GM12878 (cell line): Measurements from ENCODE around the gene GSAP. TPM values are rescaled to one million over a fixed set of nuclear protein-coding genes. Genes with fewer than 3 reads are reported as not detected.

Source experiments
- ATAC-seq: fragments of 200-7000 bp; cut with Tn5 transposase; 3 replicates; pipeline ENCODE4 v1.9.1; 2020; ENCODE audit warnings: mild to moderate bottlenecking, moderate library complexity
- BruUV-seq: library from RNA; stranded (reverse); fragments of 400-500 nt; replicated peaks from 2 replicates; lab custom pipeline; 2021; lab: Mats Ljungman, UMichigan
- CTCF ChIA-PET: fragments of 300-600 bp; sonication (Branson Sonifier 250); formaldehyde crosslinking; extraction: SDS; loops from one replicate; lab custom pipeline; 2021; ENCODE audit warnings: inconsistent platforms; lab: Yijun Ruan, JAX
- POLR2A ChIA-PET: fragments of 350-600 bp; formaldehyde crosslinking; extraction: SDS; loops from one replicate; lab custom pipeline; 2021; ENCODE audit warnings: inconsistent platforms; lab: Charles Lee
- RAD21 ChIA-PET: fragments of 300-600 bp; sonication (Branson Sonifier 250); formaldehyde crosslinking; loops from one replicate; lab custom pipeline; 2023; ENCODE audit warnings: antibody characterized with exemption; ENCODE audit not compliant: unreplicated experiment; lab: Charles Lee
- SMC1A ChIA-PET: fragments of 300-600 bp; sonication (Branson Sonifier 250); formaldehyde crosslinking; loops from one replicate; lab custom pipeline; 2023; ENCODE audit not compliant: unreplicated experiment, uncharacterized antibody; lab: Charles Lee
- DNase-seq: peaks from one replicate; pipeline ENCODE4 v3.0.0-alpha.2; 2011; ENCODE audit warnings: low read depth, low spot score
- FAIRE-seq: peaks from 3 replicates; lab custom pipeline; 2011; peaks lifted over from hg19 to GRCh38; lab: Jason Lieb, UNC
- H2AFZ ChIP-seq: 2 replicates; pipeline ENCODE4 v1.6.0; 2011; ENCODE audit warnings: low read depth, low read length, control low read depth; ENCODE audit not compliant: control insufficient read depth
- H3K27ac ChIP-seq: 2 replicates; pipeline ENCODE4 v1.5.1; 2011; ENCODE audit warnings: control low read depth; ENCODE audit not compliant: control insufficient read depth, insufficient read depth
- H3K27me3 ChIP-seq, 2 experiments: replicated peaks in 1 of 2; 2 replicates each; pipeline versions ENCODE4 v1.6.0 to v1.6.1; 2011; ENCODE audit warnings: low read length in 1 of 2; ENCODE audit not compliant: control insufficient read depth in 2 of 2, insufficient read depth in 2 of 2
- H3K36me3 ChIP-seq, 2 experiments: 2 replicates each; pipeline ENCODE4 v1.5.1; 2011; ENCODE audit warnings: low read length in 1 of 2; ENCODE audit not compliant: control insufficient read depth in 2 of 2, insufficient read depth in 2 of 2
- H3K4me1 ChIP-seq: 2 replicates; pipeline ENCODE4 v1.6.1; 2011; ENCODE audit warnings: mild to moderate bottlenecking, low read length, moderate library complexity, mixed read lengths; ENCODE audit not compliant: control insufficient read depth, insufficient read depth
- H3K4me2 ChIP-seq: 2 replicates; pipeline ENCODE4 v1.6.0; 2011; ENCODE audit warnings: control low read depth; ENCODE audit not compliant: control insufficient read depth, insufficient read depth
- H3K4me3 ChIP-seq: fragments of 200-600 bp; sonication (generic); 2 replicates; pipeline ENCODE4 v1.5.1; 2016
- H3K79me2 ChIP-seq: 2 replicates; pipeline ENCODE4 v1.6.0; 2011; ENCODE audit warnings: low read length; ENCODE audit not compliant: control insufficient read depth, insufficient read depth
- H3K9ac ChIP-seq: 2 replicates; pipeline ENCODE4 v1.8.0; 2011; ENCODE audit warnings: low read length, control low read depth, mixed read lengths; ENCODE audit not compliant: control insufficient read depth, insufficient read depth
- H3K9me3 ChIP-seq: replicated peaks from 3 replicates; pipeline ENCODE4 v1.5.1; 2011; ENCODE audit warnings: mild to moderate bottlenecking, low read length; ENCODE audit not compliant: control insufficient read depth, insufficient read depth
- H4K20me1 ChIP-seq: 2 replicates; pipeline ENCODE4 v1.6.0; 2011; ENCODE audit not compliant: control insufficient read depth, insufficient read depth
- ATF3 ChIP-seq: IDR thresholded peaks from 2 replicates; pipeline ENCODE4 v1.6.1; 2011; ENCODE audit warnings: low read depth, mild to moderate bottlenecking, low read length, moderate library complexity, borderline replicate concordance; ENCODE audit errors: extremely low read depth
- EZH2 ChIP-seq: IDR thresholded peaks from 2 replicates; pipeline ENCODE4 v1.6.1; 2012; ENCODE audit warnings: low read depth, mild to moderate bottlenecking, control low read depth, inconsistent platforms, low read length, borderline replicate concordance; ENCODE audit not compliant: control insufficient read depth
- IKZF2 ChIP-seq, 2 experiments: fragments of 450-650 bp; IDR thresholded peaks; 2 replicates each; pipeline ENCODE4 v1.6.1; 2017; ENCODE audit warnings: mild to moderate bottlenecking in 2 of 2, moderate library complexity in 2 of 2
- JUNB ChIP-seq: IDR thresholded peaks from 2 replicates; pipeline ENCODE4 v1.6.1; 2016; ENCODE audit warnings: antibody characterized with exemption, mild to moderate bottlenecking
- MEF2B ChIP-seq: fragments of 450-650 bp; IDR thresholded peaks from 2 replicates; pipeline ENCODE4 v1.6.1; 2018; ENCODE audit warnings: mild to moderate bottlenecking, moderate library complexity; ENCODE audit not compliant: partially characterized antibody, poor library complexity, severe bottlenecking
- NFYB ChIP-seq: IDR thresholded peaks from 2 replicates; pipeline ENCODE4 v1.6.1; 2011; ENCODE audit warnings: low read depth, mild to moderate bottlenecking, low read length, improper control_type of control experiment, moderate library complexity; ENCODE audit not compliant: insufficient read depth
- NKRF ChIP-seq: fragments of 450-650 bp; conservative IDR thresholded peaks from 2 replicates; pipeline ENCODE4 v1.6.1; 2017; ENCODE audit warnings: mild to moderate bottlenecking, moderate library complexity
- NR2F1 ChIP-seq: fragments of 450-650 bp; conservative IDR thresholded peaks from 2 replicates; pipeline ENCODE4 v1.6.1; 2017; ENCODE audit warnings: mild to moderate bottlenecking
- POLR2A ChIP-seq: IDR thresholded peaks from 2 replicates; pipeline ENCODE4 v1.6.1; 2011; ENCODE audit warnings: low read depth, mild to moderate bottlenecking, low read length
- POLR2AphosphoS5 ChIP-seq: IDR thresholded peaks from 2 replicates; pipeline ENCODE4 v1.6.1; 2011; ENCODE audit warnings: mild to moderate bottlenecking, low read length, inconsistent platforms
- TCF3 ChIP-seq: IDR thresholded peaks from 2 replicates; pipeline ENCODE4 v1.6.1; 2012; ENCODE audit warnings: low read depth, mild to moderate bottlenecking, low read length, borderline replicate concordance; ENCODE audit not compliant: insufficient read depth
- ZBTB4 ChIP-seq: fragments of 450-650 bp; formaldehyde crosslinking; IDR thresholded peaks from 2 replicates; pipeline ENCODE4 v1.4.0; 2022; ENCODE audit warnings: mild to moderate bottlenecking, moderate library complexity
- WGBS: methylation state at CpG from one replicate; pipeline ENCODE4 v1.1.6; 2016; ENCODE audit warnings: low lambda C conversion rate; ENCODE audit not compliant: insufficient replicate concordance, insufficient coverage; ENCODE audit errors: missing lambda C conversion rate; 5-methylcytosine and 5-hydroxymethylcytosine counted together
- in situ Hi-C: fragments of 300-500 bp; cut with MboI; formaldehyde crosslinking; loops from 9 replicates; pipeline ENCODE4 v1.14.3; 2018; ENCODE audit warnings: mixed read lengths
- intact Hi-C: fragments of 100-400 bp; cut with micrococcal nuclease; formaldehyde crosslinking; loops from one replicate; pipeline ENCODE4 v1.14.2; 2022; ENCODE audit not compliant: unreplicated experiment
- polyA plus RNA-seq, 11 experiments: library from polyadenylated mRNA; depleted of rRNA in 4 of 11; unstranded in 6 of 11; stranded (reverse) in 5 of 11; fragments of >200 nt; fragmentation: Nextera tagmentation in 4 of 11; fragmentation: Illumina TruSeq in 1 of 11; extraction: Ambion mirVana in 4 of 11; extraction: Trizol in 1 of 11; gene quantifications; 1 replicate in 1 of 11; 2 replicates in 10 of 11; pipeline versions ENCODE4 v1.2.1 to v1.2.3, GENCODE V29; 2011 to 2016; ENCODE audit warnings: inconsistent platforms in 2 of 11, missing spikeins in 2 of 11, low read depth in 1 of 11
- total RNA-seq, 4 experiments: library from RNA; depleted of rRNA in 3 of 4; stranded (reverse); fragments of >200 nt in 3 of 4; fragmentation: Illumina TruSeq in 1 of 4; extraction: Trizol in 1 of 4; gene quantifications; 2 replicates each; pipeline versions ENCODE4 v1.2.1 to v1.2.3, GENCODE V29; 2013 to 2021
- TF ChIP-seq, protein P1 (sequence below): IDR thresholded peaks from 2 replicates; pipeline ENCODE4 v1.6.1; 2011; ENCODE audit warnings: borderline replicate concordance, low read depth, mild to moderate bottlenecking, moderate library complexity, mixed read lengths, low read length; ENCODE audit not compliant: insufficient read depth; ENCODE audit errors: extremely low read length

GSAP gene
- total and polyA plus RNA-seq, 10 of the 15 experiments (the other 5 are each of a cell fraction or from before 2014, with no cell fraction given): 6.6 to 38.1 (median 21.8) TPM

DNA sequence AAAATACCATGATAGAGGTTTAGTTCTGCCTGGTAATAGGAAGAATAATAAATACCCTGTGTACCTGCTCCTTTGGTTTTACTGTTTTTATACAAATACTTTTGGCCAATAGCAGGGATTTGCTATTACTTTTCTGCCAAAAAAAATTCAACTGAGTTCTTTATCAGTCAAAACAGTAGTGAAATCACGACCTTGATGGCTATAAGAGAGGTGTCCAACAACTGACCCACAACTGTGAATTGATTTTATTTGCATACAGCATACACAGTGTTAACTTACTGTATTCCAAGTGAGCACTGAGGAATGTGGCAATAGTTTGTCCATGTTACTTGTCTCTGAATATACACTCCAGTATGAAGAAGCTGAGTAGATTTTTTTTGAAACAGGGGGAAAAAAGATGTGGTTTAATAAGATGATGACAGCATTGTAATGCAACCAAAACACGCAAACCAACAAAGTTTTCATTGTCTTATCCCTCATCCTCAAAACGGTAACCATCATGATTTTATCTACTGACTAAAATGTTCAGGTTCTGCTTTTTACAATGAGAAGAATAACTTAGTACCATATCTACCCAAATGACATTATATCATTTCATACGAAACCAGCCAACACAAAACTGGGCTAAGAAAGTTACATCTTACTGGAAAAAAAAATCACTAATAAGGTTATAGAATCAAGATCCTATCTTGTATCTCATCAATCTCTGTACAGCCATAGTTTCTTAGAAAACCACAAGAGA, 63.3 kb downstream of the GSAP start (continued):
- TF ChIP-seq NKRF (no peak), JUNB (peak; percentile 70), POLR2AphosphoS5 (no peak), MEF2B (peak; percentile 10), NR2F1 (peak; percentile 96), IKZF2 (IDR thresholded peaks at IDR 0.05) (peak; percentile 34 to 35; a peak in 2 of 4 replicates), NFYB (peak; percentile 89)

- SMC1A ChIA-PET: interaction anchor here (0.7 to 2.0 kb wide), 10 partner anchors 17 to 300 kb away, joined by 3 to 11 read pairs (median 4); no protein-coding TSS in a partner anchor
- H3K9ac ChIP-seq: 0 out of 2 replicates have a peak overlapping the region, but pooled peaks have one; percentile 3
- H3K27ac ChIP-seq: peak overlapping the region; percentile 61
- peak; percentile 97 for FAIRE-seq
- no peaks in the 10 kb centered on the region for H3K79me2 ChIP-seq
- CTCF ChIA-PET: interaction anchor here (1.2 to 2.3 kb wide), 6 partner anchors 16 to 105 kb away, joined by 3 to 8 read pairs (median 4); no protein-coding TSS in a partner anchor
- peaks cover 23% of the 10 kb centered on the region for H3K4me1 ChIP-seq
- H3K4me2 ChIP-seq: peak overlapping the region; percentile 40
- H3K36me3 ChIP-seq: no peaks in the 10 kb centered on the region; a peak in 1 of 4 replicates
- POLR2A ChIA-PET: interaction anchor here (0.6 to 1.7 kb wide), 2 partner anchors 23 to 62 kb away, joined by 3 to 5 read pairs; no protein-coding TSS in a partner anchor
- H3K9me3 ChIP-seq: no peaks in the 10 kb centered on the region
- H3K27me3 ChIP-seq: no peaks in the 10 kb centered on the region
- in situ Hi-C loops (no loop called here), intact Hi-C loops (loop anchor here (1.0 to 5.0 kb wide), 4 partner anchors 41 to 186 kb away; partner anchors contain the start of genes GSAP and PTPN12)
- H3K4me3 ChIP-seq: no peak overlapping the region
- RAD21 ChIA-PET: interaction anchor here (0.8 to 2.0 kb wide), 7 partner anchors 16 to 115 kb away, joined by 3 to 12 read pairs (median 3); no protein-coding TSS in a partner anchor
- H4K20me1 ChIP-seq: no peaks in the 10 kb centered on the region
- BruUV-seq: no TSS peak
- ATAC-seq: peak; percentile 94
- H2AFZ ChIP-seq: peak overlapping the region; percentile 83
- 0% methylated on average over 5 of the region's 5 CpGs for WGBS
- DNase-seq: peak; percentile 98
- no peak for TF ChIP-seq EZH2
- TF ChIP-seq POLR2A: peak; percentile 56; the same call in 1 of the 2 replicates
- TF ChIP-seq ZBTB4: no peak
- TF ChIP-seq, protein P1, sequence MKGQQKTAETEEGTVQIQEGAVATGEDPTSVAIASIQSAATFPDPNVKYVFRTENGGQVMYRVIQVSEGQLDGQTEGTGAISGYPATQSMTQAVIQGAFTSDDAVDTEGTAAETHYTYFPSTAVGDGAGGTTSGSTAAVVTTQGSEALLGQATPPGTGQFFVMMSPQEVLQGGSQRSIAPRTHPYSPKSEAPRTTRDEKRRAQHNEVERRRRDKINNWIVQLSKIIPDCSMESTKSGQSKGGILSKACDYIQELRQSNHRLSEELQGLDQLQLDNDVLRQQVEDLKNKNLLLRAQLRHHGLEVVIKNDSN: peak; percentile 65
- peak; percentile 11; the same call in 1 of the 2 replicates for TF ChIP-seq TCF3
- TF ChIP-seq ATF3: peak; percentile 46; the same call in 1 of the 2 replicates
These were observed 64.6 kb downstream of the GSAP start for GRCh38 chr7:77351539-77352004.
